NCI-H1436 (cell line): ENCODE data around the gene GABRD.

Source experiments
- DNase-seq: peaks from one replicate; lab custom pipeline; 2025; lab: John Stamatoyannopoulos, UW

GABRD gene

GRCh38 chr1:2076826-2077225 is 57.7 kb downstream of the GABRD start:
- no peak for DNase-seq

GRCh38 chr1:2078170-2078569 is 59.0 kb downstream of the GABRD start:
- DNase-seq: no peak

- no peak for DNase-seq
Measured at GRCh38 chr1:2079396-2080085, 60.4 kb downstream of the GABRD start.

GRCh38 chr1:2080140-2080539 is 61.0 kb downstream of the GABRD start:
- DNase-seq: no peak
